ENCODE results near the gene MINDY3.
"Not testable (repeated sequence)": the region's sequence is repeated elsewhere in the genome, so short reads cannot be mapped to it uniquely, and the experiment has no call there.

MINDY3 gene

DNA sequence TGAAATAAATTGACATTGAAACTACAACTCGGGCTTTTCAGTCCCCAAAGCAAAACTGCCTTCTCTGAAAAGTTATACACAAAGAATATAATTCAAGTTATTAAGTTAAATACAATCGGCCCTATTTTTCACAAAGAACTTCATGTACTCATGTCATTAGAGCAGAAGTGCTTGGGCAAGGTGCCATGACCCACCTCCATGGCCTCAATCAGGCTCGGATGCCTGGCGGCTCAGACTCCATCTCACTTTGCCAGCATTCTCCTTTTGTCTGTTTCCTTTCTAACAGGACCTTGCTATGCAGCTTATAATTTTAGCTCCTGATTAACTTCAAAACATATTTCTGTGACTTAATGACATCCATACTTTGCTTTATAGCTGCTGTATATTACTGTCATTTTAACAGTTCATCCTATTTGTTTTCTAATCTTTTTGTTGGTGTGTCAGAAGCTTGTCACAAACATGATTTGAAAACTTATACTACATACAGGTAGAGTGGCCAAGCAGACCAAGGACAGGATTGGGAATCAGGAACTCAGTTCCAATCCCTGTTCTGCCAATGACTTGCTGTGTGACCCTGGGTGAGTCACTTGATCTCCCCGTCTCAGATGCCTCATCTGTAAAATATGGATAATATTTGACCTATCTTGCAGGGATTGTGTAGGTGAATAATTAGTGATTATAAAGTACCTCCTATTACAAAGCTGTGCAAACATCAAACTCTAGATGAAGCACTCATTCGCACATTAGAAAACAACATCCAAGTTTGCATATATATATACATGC is 79.8 kb downstream of the MINDY3 start:
- no peak for DNase-seq (ENCODE audit: low read depth)

DNA sequence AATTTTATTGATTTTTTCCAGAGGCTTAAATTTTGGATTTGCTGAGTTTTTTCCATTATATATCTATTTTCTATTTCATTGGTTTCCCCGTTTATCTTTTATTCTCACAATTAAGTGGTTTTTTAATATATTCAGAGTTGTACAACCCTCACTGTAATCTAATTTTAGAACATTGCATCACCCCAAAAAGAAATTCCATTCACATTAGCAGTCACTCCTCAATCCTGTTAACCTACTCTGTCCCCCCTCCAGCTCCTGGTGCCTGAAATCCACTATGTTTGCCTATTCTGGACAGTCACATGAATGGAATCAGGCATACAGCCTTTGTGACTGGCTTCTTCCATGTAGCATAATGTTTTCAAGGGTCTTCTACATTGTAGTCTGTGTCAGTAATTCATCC is 84.8 kb downstream of the MINDY3 start:
- DNase-seq (ENCODE audit: low read depth) = no peak

DNA sequence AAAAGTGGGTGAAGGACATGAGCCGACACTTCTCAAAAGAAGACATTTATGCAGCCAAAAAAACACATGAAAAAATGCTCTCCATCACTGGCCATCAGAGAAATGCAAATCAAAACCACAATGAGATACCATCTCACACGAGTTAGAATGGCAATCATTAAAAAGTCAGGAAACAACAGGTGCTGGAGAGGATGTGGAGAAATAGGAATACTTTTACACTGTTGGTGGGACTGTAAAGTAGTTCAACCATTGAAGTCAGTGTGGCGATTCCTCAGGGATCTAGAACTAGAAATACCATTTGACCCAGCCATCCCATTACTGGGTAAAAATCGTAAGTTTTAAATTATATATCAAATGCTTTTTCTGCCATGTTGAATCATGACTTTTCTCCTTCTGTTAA is 85.8 kb downstream of the MINDY3 start:
- not testable (repeated sequence) for DNase-seq (ENCODE audit: low read depth)

DNA sequence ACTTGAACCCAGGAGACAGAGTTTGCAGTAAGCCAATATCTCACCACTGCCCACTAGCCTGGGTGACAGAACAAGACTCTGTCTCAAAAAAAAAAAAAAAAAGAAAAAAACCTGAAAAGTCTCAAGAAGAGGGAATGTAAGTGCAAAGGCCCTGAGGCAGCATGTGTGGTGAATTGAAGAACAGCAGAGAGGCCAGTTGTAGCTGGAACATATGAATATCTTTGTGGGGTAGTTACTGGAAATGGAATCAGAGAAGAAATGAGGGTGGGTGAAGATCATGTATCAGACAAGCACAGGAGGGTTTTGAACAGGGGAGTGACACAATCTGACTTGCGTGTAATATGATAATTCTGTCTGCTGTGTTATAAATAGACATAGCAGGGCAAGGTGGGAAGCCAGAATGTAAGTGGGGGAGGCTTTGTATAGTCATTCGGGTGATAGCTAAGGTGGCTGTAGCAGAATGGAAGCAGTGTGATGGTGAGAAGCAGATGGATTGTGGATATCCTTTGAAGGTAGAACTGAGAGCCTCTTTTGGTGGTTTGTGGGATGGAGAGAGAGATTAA is 95.3 kb downstream of the MINDY3 start:
- no peak for DNase-seq (ENCODE audit: low read depth)

DNA sequence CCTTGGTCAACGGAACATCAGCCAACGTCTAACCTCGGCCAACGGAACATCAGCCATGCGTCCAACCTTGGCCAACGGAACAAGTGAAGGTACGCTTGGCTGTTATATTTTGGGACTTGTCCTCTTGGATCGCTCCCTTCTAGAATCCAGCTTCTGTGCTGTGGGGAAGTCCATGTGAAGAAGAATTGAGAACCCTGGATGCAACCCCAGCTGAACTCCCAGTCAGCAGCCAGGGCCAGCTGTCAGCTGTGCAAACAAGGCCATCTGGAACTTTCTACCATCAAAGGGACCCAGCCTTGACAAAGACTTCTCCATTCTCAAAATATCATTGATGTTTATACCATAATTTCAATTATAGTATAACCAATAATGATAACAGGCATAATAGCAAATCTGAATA is 97.3 kb downstream of the MINDY3 start:
- no peak for DNase-seq (ENCODE audit: low read depth)

DNA sequence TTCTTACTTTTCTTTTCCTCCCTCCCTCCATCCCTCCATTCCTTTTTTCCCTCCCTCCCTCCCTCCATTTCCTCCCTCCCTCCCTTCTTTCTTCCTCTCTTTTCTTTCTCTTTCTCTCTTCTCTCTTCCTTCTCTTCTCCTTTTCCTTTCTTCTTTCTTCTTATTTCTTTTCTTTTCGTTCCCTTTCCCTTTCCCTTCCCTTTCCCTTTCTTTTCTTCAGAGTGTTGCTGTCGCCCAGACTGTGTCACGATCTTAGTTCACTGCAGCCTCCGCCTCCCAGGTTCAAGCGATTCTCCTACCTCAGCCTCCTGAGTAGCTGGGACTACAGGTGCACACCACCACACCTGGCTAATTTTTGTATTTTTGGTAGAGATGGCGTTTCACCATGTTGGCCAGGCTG is 98.1 kb downstream of the MINDY3 start:
- not testable (repeated sequence) for DNase-seq (ENCODE audit: low read depth)

DNA sequence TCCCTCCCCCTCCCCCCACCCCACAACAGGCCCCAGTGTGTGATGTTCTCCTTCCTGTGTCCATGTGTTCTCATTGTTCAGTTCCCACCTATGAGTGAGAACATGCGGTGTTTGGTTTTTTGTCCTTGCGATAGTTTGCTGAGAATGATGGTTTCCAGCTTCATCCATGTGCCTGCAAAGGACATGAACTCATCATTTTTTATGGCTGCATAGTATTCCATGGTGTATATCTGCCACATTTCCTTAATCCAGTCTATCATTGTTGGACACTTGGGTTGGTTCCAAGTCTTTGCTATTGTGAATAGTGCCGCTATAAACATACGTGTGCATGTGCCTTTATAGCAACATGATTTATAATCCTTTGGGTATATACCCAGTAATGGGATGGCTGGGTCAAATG is 99.1 kb downstream of the MINDY3 start:
- DNase-seq (ENCODE audit: low read depth) = not testable (repeated sequence)

DNA sequence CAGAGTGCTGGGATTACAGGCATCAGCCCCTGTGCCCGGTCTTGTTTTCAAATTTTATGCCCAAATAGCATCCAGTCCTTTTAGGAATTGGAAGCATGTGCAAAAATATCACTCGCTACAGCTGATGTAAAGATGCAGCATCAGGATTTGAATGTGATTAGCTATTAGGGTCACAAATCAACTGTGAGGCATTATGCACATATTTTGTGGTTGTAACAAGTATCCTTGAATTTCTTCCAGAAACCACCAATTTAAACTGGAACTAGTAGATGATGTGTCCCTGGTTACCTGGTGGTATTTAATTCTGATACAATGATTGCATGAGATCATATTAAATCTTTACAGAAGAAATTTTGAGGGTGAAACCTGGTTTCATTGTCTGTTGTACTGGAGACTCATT is 99.6 kb downstream of the MINDY3 start:
- DNase-seq (ENCODE audit: low read depth) = no peak

DNA sequence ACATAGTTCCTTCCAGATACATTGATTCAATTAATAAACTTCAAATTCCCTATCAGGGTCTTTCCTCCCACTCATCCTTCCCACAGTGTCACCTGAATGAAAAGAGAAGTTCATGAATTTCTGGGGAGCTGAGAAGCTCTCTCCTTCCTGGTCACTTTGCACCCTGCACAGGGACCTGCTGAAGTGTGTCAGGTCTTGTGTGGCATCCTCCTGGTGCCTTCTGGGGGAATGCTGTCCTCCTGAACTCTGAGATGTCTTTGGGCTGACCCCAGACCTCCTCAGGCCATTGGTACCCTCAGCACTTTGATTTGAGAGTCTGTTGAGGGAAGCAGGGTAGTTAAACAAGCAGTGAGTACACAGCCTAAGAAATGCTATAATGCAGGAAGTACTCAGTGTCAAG is 101.0 kb downstream of the MINDY3 start:
- no peak for DNase-seq (ENCODE audit: low read depth)

DNA sequence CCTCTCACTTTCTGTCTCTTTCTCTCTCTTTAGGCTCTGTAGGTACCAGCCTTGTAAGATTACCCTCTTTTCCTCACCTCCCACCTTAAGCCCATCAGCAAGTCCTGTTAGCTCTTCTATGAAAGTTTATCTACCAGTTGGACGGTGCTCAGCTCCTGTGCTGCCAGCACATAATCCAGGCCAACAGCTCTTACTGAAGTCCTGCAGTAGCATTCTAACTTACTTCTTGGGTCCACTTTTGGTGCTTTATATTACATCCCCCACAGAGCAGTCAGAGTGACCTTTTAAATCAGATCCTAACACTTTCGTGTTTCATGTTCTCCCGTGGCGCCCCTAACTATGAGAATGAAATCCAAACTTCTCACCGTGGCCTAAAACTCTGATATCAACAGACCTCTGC is 101.7 kb downstream of the MINDY3 start:
- no peak for DNase-seq (ENCODE audit: low read depth)

DNA sequence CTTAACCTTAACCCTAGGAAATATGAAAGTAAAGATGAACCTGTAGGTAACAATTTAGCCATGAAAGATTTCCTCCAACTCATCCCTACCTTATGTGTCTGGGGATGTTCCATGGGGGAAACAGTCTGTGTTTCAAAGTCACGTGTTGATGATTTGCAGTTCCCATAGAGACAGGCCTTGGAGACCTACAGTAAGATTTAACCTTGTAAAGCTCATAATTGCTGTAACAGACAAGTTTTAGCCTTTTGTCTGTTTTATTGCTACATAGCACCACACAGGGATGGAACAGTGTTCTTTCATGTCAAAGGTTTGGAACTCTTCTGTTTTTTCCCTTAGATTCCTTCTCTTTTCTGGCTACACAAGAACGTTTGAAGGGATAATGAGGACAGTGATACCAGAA is 105.4 kb downstream of the MINDY3 start:
- DNase-seq (ENCODE audit: low read depth) = no peak

DNA sequence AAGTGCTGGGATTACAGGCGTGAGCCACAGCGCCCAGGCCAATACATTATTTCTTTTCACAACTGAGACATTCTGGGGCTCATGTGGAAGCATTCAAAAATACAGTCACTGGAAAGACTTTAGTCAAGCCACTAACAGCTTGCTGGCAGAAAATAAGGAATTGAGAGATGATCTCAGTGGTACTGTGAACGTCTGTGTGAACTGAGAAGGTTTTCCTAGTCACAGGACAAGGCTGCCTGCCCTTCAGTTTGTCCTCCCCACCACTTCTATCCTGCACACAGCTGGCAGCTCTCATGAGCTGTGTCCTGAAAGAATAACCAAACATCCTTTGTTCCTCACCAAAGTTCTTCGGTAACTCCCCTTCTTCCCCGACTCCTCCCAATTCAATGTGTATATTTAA is 109.3 kb downstream of the MINDY3 start:
- DNase-seq (ENCODE audit: low read depth) = no peak

DNA sequence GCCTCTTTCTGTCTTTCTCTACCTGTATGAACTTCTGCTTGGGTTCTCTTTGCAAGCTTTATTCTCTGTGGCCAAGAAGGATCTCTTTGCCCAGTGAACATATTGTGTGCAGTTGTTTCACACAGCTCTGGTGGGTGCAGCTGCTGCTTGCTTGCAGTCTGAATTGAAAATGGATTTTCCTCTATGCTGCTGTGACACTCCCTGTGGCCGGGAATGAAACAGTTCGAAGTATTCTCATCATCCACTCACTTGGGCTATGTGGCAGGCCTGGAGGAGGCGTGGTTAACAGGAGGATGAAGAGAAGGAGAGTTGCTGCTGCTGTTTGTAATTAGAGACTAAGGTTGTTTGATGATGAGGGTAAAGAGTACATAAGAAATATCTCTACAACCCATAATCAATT is 112.2 kb downstream of the MINDY3 start:
- no peak for DNase-seq (ENCODE audit: low read depth)

DNA sequence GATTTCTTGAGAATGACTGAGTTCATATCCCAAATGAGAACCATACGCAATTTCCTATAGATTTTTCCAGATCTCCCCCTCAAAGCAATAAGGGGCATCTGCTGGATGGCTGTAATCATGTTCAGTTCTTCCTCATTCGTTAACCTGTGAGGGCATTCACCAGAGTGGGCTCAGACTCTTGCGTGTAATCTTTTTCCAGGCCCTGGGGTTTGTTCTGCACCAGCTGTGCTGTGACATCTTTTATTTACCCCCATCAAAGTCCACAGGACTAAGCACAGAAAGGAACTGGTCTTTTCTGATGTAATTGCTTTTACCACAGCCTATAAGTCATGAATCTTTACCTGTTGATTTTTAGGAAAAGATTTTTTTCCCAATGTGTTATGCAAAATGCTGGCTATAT is 112.7 kb downstream of the MINDY3 start:
- DNase-seq (ENCODE audit: low read depth) = no peak

DNA sequence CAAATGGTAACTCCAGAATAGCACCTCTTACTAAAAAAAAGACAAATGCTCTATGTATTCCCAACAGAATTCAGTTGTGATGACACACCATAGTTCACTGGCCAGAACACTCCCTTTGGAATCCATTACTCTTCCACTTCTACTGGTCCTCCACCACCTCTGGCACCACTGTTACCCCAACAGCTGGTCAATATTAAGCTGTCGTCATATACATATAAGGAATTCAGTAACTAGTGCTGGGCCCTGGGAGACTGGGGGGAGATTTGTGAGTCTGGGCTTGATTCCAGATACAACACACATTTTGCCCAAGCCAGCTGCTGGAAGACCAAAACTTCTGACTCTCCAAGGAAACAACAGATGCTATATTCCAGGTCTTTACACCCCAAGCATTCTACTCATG is 114.6 kb downstream of the MINDY3 start:
- no peak for DNase-seq (ENCODE audit: low read depth)

DNA sequence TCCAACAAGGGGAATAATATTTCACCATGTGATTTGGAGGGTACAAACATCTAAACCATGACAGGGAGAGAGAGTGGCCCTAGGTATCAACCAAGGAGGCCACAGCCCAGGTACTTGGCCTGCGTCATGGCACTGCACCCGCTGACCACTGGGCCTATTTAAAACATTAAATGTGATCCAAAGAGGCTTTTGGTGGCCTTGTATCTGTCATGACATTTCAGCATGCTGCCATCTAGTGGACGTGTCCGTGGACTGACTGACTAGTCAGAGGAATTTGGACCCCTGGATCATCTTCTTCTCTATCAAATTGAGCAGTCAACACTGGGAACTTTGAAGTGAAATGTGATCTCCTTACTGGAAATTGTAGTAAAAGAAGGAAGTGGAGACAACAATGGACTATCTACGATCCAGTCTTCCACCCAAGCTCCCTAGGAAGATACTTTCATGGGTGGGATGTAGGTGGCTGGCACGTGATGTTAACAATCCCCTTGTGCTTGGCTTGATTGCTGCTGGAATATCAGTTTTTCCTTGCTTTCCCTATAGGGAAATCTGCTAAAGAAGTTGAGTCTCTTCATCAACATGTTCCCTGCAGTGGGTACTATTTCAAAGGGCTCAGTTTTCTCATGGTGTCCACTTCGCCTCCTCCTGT is 116.0 kb downstream of the MINDY3 start:
- peak; percentile 15 for DNase-seq (ENCODE audit: low read depth)

DNA sequence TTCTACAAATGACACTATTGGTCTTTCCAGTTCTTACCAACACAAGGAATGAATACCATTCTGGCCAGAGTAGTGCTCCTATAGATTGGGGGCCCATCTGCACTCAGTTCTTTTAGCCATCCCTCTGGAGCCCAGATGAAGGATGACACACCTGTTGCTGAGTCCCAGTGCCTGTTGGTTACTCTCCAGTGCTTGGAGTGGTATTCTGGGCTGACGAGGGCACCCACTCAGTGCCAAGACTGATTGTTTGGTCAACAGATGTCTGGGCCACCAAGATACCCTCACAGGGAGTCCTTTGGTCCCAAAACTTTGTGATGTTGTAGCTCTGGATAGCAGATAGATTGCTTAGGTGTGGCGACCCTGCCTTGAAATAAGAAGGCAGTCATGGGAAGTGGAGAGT is 116.9 kb downstream of the MINDY3 start:
- no peak for DNase-seq (ENCODE audit: low read depth)

DNA sequence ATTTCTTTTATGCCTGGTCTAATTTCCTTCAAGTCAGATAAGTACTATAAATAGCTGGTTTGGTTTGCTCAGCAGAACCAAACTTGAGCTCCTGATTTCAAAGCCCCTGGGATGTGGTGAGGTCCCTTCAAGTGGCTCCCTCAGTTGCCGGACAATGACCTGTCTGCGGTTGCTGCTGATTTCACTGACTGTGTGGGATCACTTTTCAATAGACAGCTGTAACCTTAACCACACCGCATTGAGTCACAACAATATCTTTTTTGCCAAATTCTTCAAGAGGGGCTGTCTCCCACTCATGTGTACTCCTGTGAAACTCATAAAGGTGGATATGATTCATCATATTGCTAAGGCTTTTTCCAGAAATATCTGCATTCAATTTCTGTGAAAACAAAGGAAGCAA is 117.5 kb downstream of the MINDY3 start:
- DNase-seq (ENCODE audit: low read depth) = no peak

DNA sequence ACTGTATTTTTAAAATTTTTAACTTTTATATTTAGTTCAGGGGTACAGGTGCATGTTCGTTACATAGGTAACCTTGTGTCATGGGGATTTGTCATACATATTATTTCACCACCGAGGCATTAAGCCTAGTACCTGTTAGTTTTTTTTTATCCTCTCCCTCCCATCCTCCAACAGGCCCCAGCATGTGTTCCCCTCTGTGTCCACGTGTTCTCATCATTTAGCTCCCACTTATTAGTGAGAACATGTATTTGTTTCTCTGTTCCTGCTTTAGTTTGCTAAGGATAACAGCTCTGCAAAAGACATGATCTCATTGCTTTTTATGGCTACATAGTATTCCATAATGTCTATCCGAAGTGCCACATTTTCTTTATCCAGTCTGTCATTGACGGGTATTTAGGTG is 118.2 kb downstream of the MINDY3 start:
- DNase-seq (ENCODE audit: low read depth) = no peak

DNA sequence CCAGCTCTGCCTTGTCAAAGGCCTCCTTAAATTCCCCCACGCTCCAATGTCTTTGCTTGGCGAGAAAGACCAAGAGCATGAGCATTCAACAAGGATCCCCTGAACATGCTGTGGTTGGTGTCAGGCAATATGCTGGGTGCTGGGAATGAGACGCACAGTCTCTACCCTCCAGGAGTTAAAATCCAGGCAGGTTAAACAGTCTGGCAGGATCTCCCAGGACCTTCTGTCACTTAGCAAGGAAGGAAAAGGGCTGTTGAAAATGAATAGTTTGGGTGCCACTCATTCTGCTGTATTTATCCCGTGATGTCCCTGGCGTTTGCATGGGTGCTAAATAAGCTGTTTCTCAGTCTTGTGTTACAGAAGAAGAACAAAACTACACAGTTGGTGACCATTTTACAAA is 118.7 kb downstream of the MINDY3 start:
- no peak for DNase-seq (ENCODE audit: low read depth)

DNA sequence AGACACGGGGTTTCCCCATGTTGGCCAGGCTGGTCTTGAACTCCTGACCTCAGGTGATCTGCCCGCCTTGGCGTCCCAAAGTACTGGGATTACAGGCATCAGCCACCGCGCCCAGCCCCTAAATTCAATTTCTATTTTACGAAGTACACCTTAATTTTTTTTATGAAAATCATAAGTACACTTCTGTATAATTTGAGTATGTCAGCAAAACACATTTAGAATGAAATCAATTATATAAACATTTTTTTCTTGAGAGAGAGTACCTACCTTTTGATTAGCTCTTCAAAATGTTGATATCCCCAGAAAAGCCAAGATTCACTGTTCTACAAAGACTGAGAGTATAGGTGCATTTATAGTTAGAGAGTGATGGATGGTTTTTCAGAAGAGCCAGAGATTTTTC is 120.0 kb downstream of the MINDY3 start:
- DNase-seq (ENCODE audit: low read depth) = no peak

DNA sequence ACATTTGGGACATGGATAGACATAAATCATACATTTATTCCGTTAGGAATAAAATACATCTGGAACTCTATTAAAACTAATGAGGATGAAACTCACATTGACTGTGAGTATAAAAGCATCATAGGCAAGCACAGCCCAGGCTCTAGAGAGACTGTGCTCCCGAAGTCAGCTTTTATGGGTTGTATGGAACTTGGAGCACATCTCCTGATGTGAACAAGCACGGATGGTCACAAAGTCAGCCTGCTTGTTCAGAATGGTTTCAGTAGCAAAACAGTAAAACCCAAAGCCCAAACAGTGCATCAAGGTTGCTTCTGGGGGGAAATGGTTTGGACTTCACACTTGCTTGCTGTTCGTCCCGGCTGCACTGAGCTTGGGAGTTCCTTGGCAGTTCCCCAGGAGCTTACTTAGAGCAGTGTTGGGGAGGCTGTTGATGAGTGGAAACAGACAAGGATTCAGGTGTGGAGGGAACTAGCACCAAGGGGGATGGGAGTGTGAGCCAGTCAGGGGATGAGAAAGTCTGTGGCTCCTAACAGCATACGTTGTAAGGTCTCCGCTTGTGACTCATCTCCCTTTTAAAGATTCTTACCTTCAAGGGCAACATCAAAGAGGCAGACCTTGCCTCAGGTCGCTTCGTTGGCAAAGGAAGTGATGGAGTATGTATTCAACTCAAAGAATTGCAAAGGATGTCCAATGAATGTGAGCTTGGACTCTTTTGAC is 120.9 kb downstream of the MINDY3 start:
- no peak for DNase-seq (ENCODE audit: low read depth)

All from stimulated activated CD8-positive, alpha-beta memory T cell treated with anti-CD3 and anti-CD28 coated beads, Interleukin-12 subunit alpha, Interleukin-12 subunit beta, amount 100 ng/mL, for 1 hour (primary cell).